Natural killer cell (primary cell): ENCODE measurements around the gene TCIRG1. TPM values are rescaled to one million over a fixed set of nuclear protein-coding genes. Genes with fewer than 3 reads are reported as not detected.

Source experiments
- ATAC-seq, 3 donors: fragments of 150-1000 bp in 2 of 3; fragments of 200-7000 bp in 1 of 3; cut with Tn5 transposase; 1 replicate in 1 of 3; 2 replicates in 2 of 3; pipeline ENCODE4 v1.10.0; 2021; ENCODE audit warnings: mild to moderate bottlenecking in 2 of 3, moderate library complexity in 2 of 3
- DNase-seq, 2 donors: peaks; one replicate each; pipeline versions ENCODE4 v3.0.0 to v3.0.0-alpha.2; 2013 to 2021; ENCODE audit warnings: mixed read lengths in 1 of 2
- H3K27ac ChIP-seq: one replicate; pipeline ENCODE4 v1.5.1; 2013; ENCODE audit warnings: mild to moderate bottlenecking, low read length
- H3K27me3 ChIP-seq: one replicate; pipeline ENCODE4 v1.6.1; 2013; ENCODE audit warnings: low read length; ENCODE audit not compliant: control insufficient read depth, insufficient read depth
- H3K36me3 ChIP-seq: one replicate; pipeline ENCODE4 v1.6.1; 2013; ENCODE audit warnings: low read length; ENCODE audit not compliant: control insufficient read depth, insufficient read depth
- H3K4me1 ChIP-seq: one replicate; pipeline ENCODE4 v1.6.1; 2013; ENCODE audit warnings: low read length; ENCODE audit not compliant: control insufficient read depth, insufficient read depth
- H3K4me3 ChIP-seq: one replicate; pipeline ENCODE4 v1.5.1; 2013; ENCODE audit warnings: low read length
- H3K9me3 ChIP-seq: one replicate; pipeline ENCODE4 v1.6.1; 2013; ENCODE audit warnings: low read length; ENCODE audit not compliant: control insufficient read depth, insufficient read depth
- H3K27ac Mint-ChIP-seq, 2 donors: one replicate each; pipeline ENCODE4 v1.8.0; 2022; ENCODE audit warnings: mild to moderate bottlenecking in 2 of 2, mixed read lengths in 2 of 2, moderate library complexity in 1 of 2
- H3K27me3 Mint-ChIP-seq, 2 donors: one replicate each; pipeline ENCODE4 v1.8.0; 2022; ENCODE audit warnings: low read depth in 2 of 2, mixed read lengths in 2 of 2
- H3K36me3 Mint-ChIP-seq: one replicate; pipeline ENCODE4 v1.8.0; 2022; ENCODE audit warnings: mixed read lengths
- H3K4me1 Mint-ChIP-seq, 2 donors: one replicate each; pipeline ENCODE4 v1.8.0; 2022; ENCODE audit warnings: mixed read lengths in 2 of 2
- H3K4me3 Mint-ChIP-seq: one replicate; pipeline ENCODE4 v1.8.0; 2022; ENCODE audit warnings: mild to moderate bottlenecking, moderate library complexity, mixed read lengths
- H3K9me3 Mint-ChIP-seq, 2 donors: one replicate each; pipeline ENCODE4 v1.8.0; 2022; ENCODE audit warnings: mixed read lengths in 2 of 2
- CTCF ChIP-seq: fragments of 200-600 bp; IDR thresholded peaks from one replicate; pipeline ENCODE4 v1.8.0; 2022; ENCODE audit warnings: antibody characterized with exemption
- WGBS: methylation state at CpG from one replicate; pipeline ENCODE4 v1.1.7; 2013; ENCODE audit warnings: missing lambda C conversion rate; ENCODE audit not compliant: insufficient coverage; 5-methylcytosine and 5-hydroxymethylcytosine counted together
- intact Hi-C: fragments of 100-400 bp; cut with micrococcal nuclease; formaldehyde crosslinking; loops from one replicate; pipeline ENCODE4 v1.14.2; 2022
- total RNA-seq, 4 donors: library from RNA; stranded (reverse); fragments of 120-200 nt in 1 of 4; gene quantifications; one replicate each; pipeline versions ENCODE4 v1.2.3 to v1.2.4, GENCODE V29; 2013 to 2022

The TCIRG1 gene
- total RNA-seq, 3 donors from 2014 or later (not counting 1 experiment from before 2014, with no cell fraction given), result 438 to 480 (median 465) TPM

DNA sequence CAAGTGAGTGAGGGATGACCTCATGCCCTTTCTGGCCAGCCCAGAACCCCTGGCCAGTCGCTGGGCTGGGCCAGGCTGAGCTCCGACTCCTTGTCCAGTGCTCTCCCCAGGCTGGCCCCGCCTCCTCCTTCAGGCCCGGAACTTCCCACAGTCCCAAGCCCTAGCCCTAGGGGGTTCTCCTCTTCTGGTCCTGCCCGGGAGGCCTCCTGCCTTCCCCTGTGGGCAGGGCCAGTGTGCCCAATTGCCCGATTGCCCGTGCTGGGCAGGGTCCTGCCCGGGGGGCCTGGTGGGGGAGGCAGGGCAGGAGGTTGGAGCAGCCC lies 4.2 kb downstream of the TCIRG1 start:
- DNase-seq, result no peak
- Mint-ChIP-seq H3K4me3 (no peak overlapping the region), H3K9me3 (no peaks in the 10 kb centered on the region), H3K27me3 (no peaks in the 10 kb centered on the region), H3K4me1 (peaks cover 13 to 25% of the 10 kb centered on the region in 2 donors), H3K27ac (no peak overlapping the region), H3K36me3 (no peaks in the 10 kb centered on the region)
- 93% methylated on average over 8 of the region's 8 CpGs for WGBS
- Histone ChIP-seq H3K4me1 (peaks cover 42% of the 10 kb centered on the region), H3K4me3 (no peak overlapping the region), H3K27me3 (no peaks in the 10 kb centered on the region), H3K36me3 (peaks cover 51% of the 10 kb centered on the region), H3K9me3 (no peaks in the 10 kb centered on the region), H3K27ac (no peak overlapping the region)
- intact Hi-C loops, result no loop called here
- TF ChIP-seq CTCF, result no peak
- ATAC-seq, result no peak

- no peaks in the 10 kb centered on the region for H3K27me3 Mint-ChIP-seq
- no peak overlapping the region for H3K27ac ChIP-seq
- no peaks in the 10 kb centered on the region for H3K9me3 Mint-ChIP-seq
- no peak for DNase-seq
- no peak overlapping the region for H3K4me3 Mint-ChIP-seq
- H3K4me1 ChIP-seq, result peaks cover 36% of the 10 kb centered on the region
- H3K27ac Mint-ChIP-seq, result no peak overlapping the region
- H3K36me3 ChIP-seq, result peaks cover 55% of the 10 kb centered on the region
- no peak for TF ChIP-seq CTCF
- no peaks in the 10 kb centered on the region for H3K36me3 Mint-ChIP-seq
- ATAC-seq, result no peak
- no peaks in the 10 kb centered on the region for H3K9me3 ChIP-seq
- 95% methylated on average over 36 of the region's 36 CpGs for WGBS
- no peak overlapping the region for H3K4me3 ChIP-seq
- intact Hi-C loops, result no loop called here
- no peaks in the 10 kb centered on the region for H3K27me3 ChIP-seq
- peaks cover 13 to 25% of the 10 kb centered on the region in 2 donors for H3K4me1 Mint-ChIP-seq
These were observed 4.7 kb downstream of the TCIRG1 start for GRCh38 chr11:68043349-68044144.

GRCh38 chr11:68044145-68044813 lies 5.5 kb downstream of the TCIRG1 start:
- no peak overlapping the region for H3K27ac ChIP-seq
- peaks cover 13 to 23% of the 10 kb centered on the region in 2 donors for H3K4me1 Mint-ChIP-seq
- peaks cover 63% of the 10 kb centered on the region for H3K36me3 ChIP-seq
- intact Hi-C loops, result no loop called here
- 95% methylated on average over 24 of the region's 24 CpGs for WGBS
- no peak for ATAC-seq
- H3K4me3 Mint-ChIP-seq, result no peak overlapping the region
- DNase-seq, result no peak
- H3K9me3 ChIP-seq, result no peaks in the 10 kb centered on the region
- no peak overlapping the region for H3K4me3 ChIP-seq
- no peaks in the 10 kb centered on the region for H3K36me3 Mint-ChIP-seq
- H3K27me3 Mint-ChIP-seq, result no peaks in the 10 kb centered on the region
- no peak for TF ChIP-seq CTCF
- no peaks in the 10 kb centered on the region for H3K9me3 Mint-ChIP-seq
- H3K27me3 ChIP-seq, result no peaks in the 10 kb centered on the region
- H3K4me1 ChIP-seq, result peaks cover 30% of the 10 kb centered on the region
- no peak overlapping the region for H3K27ac Mint-ChIP-seq
